Ishikawa (cell line): ENCODE measurements around the gene PRKCE.
A peak's percentile ranks its signal among the peaks of the same experiment; 100 is the strongest.

Experiments used
- CEBPB ChIP-seq: IDR thresholded peaks from 2 replicates; pipeline ENCODE4 v1.6.1; 2012
- CREB1 ChIP-seq: IDR thresholded peaks from 2 replicates; pipeline ENCODE4 v1.6.1; 2012; ENCODE audit warnings: low read depth
- EGR1 ChIP-seq: IDR thresholded peaks from 2 replicates; pipeline ENCODE4 v1.6.1; 2012
- EP300 ChIP-seq: IDR thresholded peaks from 2 replicates; pipeline ENCODE4 v1.6.1; 2012; ENCODE audit warnings: borderline replicate concordance
- FOXM1 ChIP-seq: IDR thresholded peaks from 2 replicates; pipeline ENCODE4 v1.6.1; 2012; ENCODE audit warnings: low read depth, borderline replicate concordance
- MAX ChIP-seq: IDR thresholded peaks from 2 replicates; pipeline ENCODE4 v1.6.1; 2012
- NFIC ChIP-seq: IDR thresholded peaks from 2 replicates; pipeline ENCODE4 v1.6.1; 2012
- RAD21 ChIP-seq: IDR thresholded peaks from 2 replicates; pipeline ENCODE4 v1.6.1; 2012; ENCODE audit warnings: low read depth
- REST ChIP-seq: IDR thresholded peaks from 2 replicates; pipeline ENCODE4 v1.6.1; 2012; ENCODE audit warnings: low read depth, mild to moderate bottlenecking
- TAF1 ChIP-seq: IDR thresholded peaks from 2 replicates; pipeline ENCODE4 v1.6.1; 2012; ENCODE audit warnings: low read depth, mild to moderate bottlenecking
- TCF12 ChIP-seq: IDR thresholded peaks from 2 replicates; pipeline ENCODE4 v1.6.1; 2012; ENCODE audit warnings: low read depth
- TEAD4 ChIP-seq: IDR thresholded peaks from 2 replicates; pipeline ENCODE4 v1.6.1; 2012
- YY1 ChIP-seq: IDR thresholded peaks from 2 replicates; pipeline ENCODE4 v1.6.1; 2012; ENCODE audit warnings: low read depth
- ZBTB7A ChIP-seq: IDR thresholded peaks from 2 replicates; pipeline ENCODE4 v1.6.1; 2012; ENCODE audit warnings: low read depth
- TF ChIP-seq, protein P1 (sequence below): IDR thresholded peaks from 2 replicates; pipeline ENCODE4 v1.6.1; 2012

Gene PRKCE

DNA sequence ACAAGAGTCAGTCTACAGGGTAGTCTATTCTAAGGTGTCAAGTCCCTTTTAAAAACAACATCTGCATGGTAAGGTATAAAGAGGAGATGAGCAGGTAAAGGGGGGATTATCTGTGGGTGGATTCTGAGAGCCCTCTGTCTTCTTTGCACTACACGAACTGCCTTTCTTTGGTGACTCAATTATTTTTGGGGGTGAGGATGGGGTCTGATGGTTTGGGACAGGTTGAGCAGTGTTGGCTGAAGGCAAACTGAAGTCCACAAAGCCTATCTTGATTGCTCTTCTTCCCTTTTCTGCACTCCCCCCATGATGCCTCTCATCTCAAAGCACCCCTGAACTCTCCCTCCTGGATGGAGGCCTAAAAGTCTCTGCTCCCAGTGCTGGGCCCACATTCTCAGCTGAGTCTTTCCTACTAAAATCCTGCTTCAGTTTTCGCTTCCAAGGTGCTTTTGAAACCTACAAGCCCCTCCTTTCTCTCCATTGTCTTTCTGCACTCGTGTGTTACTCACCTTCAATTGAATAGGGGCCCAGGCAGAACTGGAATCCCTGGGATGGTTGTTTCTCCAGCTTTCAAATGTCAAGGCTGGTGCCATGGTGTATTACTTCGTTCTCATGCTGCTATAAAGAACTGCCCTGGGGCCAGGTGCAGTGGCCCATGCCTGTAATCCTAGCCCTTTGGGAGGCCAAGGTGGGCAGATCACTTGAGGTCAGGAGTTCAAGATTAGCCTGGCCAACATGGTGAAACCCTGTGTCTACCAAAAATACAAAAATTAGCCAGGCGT lies 64.3 kb downstream of the PRKCE start:
- peak; percentile 24; the same call in 1 of the 2 replicates for TF ChIP-seq MAX
- peak; percentile 58 for TF ChIP-seq TCF12
- TF ChIP-seq RAD21 = no peak
- TF ChIP-seq REST = no peak
- no peak for TF ChIP-seq FOXM1
- TF ChIP-seq ZBTB7A = no peak
- peak; percentile 51; the same call in 1 of the 2 replicates for TF ChIP-seq EP300
- TF ChIP-seq TEAD4 = 0 out of 2 replicates have a peak, but pooled peaks have one; percentile 27
- 0 out of 2 replicates have a peak, but pooled peaks have one; percentile 8 for TF ChIP-seq NFIC

- TF ChIP-seq REST (peak; percentile 50; the same call in 1 of the 2 replicates), CEBPB (no peak)
Measured at GRCh38 chr2:45716915-45717314, 65.4 kb downstream of the PRKCE start.

DNA sequence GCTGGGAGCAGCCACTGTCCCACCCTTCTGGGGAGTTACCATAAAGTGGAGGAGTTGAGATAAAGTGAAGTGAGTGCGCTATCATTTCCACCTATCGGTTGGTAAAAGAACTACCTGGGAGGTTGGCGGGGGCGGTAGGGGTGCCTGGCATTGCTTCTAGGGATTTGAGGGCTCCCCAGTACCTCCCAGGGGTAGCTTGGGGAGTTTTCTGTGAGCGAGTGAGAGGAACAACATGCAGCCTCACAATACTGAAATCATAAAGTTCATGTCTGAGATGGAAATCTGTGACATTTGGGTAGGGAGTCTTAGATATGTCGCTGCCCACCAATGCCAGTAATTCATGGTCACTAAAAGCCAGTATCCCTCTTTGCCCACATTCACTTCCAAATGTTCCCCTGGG lies 68.7 kb downstream of the PRKCE start:
- no peak for TF ChIP-seq FOXM1
- no peak for TF ChIP-seq CEBPB
- TF ChIP-seq TCF12 = no peak
- TF ChIP-seq REST = no peak
- TF ChIP-seq, protein P1, sequence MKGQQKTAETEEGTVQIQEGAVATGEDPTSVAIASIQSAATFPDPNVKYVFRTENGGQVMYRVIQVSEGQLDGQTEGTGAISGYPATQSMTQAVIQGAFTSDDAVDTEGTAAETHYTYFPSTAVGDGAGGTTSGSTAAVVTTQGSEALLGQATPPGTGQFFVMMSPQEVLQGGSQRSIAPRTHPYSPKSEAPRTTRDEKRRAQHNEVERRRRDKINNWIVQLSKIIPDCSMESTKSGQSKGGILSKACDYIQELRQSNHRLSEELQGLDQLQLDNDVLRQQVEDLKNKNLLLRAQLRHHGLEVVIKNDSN = no peak
- no peak for TF ChIP-seq CREB1

DNA sequence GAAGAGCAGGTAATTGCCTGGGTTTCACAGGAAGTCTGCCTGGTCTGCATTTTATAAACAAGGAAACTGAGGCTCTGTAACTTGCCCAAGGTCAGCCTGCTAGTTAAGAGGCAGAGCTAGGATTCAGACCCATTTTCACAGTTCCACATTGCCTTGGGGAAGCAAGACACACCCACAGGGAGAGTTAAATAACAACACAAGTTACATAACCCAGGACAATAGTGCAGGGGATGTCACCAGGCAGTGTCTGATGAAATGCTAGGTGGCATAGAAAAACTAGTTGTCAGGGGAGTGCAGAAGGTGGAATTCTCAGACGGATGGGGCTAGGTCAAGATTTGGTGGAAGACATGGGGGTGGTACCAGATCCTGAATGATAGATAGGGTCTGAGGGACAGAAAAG lies 69.7 kb downstream of the PRKCE start:
- no peak for TF ChIP-seq EGR1
- no peak for TF ChIP-seq NFIC
- TF ChIP-seq TEAD4 = no peak
- no peak for TF ChIP-seq RAD21
- no peak for TF ChIP-seq REST
- no peak for TF ChIP-seq MAX
- no peak for TF ChIP-seq ZBTB7A
- TF ChIP-seq, protein P1 = no peak
- no peak for TF ChIP-seq TAF1
- no peak for TF ChIP-seq TCF12
- no peak for TF ChIP-seq EP300
- TF ChIP-seq YY1 = no peak
- TF ChIP-seq CEBPB = no peak
- TF ChIP-seq FOXM1 = no peak
- no peak for TF ChIP-seq CREB1
